Activated CD4-positive, CD25-positive, alpha-beta regulatory T cell treated with anti-CD3 and anti-CD28 coated beads, Interleukin-2, amount 50 U/mL, for 72 hours (primary cell): ENCODE data around the gene CWH43.
"Not testable (repeated sequence)": the region's sequence is repeated elsewhere in the genome, so short reads cannot be mapped to it uniquely, and the experiment has no call there.

ENCODE experiments used
- DNase-seq: peaks from one replicate; pipeline ENCODE4 v3.0.0; 2021

Gene CWH43

DNA sequence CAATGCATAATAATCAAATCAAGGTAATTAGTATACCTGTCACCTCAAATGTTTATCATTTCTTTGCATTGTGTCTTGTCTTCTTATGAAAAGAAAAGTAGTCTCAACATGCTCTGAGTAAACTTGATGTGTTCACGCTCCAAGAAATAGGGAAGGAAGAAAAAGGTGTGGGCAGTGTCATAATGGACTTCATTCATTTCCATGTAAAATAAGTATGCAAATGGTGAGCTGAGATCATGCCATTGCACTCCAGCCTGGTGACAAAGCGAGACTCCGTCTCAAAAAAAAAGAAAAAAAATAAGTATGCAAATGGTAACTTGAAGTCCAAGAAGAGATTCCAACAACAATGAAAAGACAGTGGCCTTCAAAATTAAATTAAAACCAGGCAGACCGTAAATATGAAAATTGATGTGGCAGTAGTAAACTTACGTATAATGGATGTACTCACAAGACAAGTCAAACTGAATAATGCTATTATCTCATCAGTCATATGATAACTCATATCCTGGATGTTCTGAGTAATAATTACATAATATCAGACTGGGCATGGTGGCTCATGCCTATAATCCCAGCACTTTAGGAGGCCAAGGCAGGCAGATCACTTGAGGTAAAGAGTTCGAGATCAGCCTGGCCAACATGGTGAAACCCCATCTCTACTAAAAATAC is 6.0 kb upstream of the CWH43 start:
- no peak for DNase-seq

DNA sequence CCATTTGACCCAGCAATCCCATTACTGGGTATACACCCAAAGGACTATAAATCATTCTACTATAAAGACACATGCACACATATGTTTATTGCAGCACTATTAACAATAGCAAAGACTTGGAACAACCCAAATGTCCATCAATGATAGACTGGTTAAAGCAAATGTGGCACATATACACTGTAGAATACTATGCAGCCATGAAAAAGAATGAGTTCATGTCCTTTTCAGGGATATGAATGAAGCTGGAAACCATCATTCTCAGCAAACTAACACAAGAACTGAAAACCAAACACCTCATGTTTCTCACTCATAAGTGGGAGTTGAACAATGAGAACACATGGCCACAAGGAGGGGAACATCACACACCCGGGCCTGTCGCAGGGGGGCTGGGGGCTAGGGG is 2.1 kb upstream of the CWH43 start:
- not testable (repeated sequence) for DNase-seq

DNA sequence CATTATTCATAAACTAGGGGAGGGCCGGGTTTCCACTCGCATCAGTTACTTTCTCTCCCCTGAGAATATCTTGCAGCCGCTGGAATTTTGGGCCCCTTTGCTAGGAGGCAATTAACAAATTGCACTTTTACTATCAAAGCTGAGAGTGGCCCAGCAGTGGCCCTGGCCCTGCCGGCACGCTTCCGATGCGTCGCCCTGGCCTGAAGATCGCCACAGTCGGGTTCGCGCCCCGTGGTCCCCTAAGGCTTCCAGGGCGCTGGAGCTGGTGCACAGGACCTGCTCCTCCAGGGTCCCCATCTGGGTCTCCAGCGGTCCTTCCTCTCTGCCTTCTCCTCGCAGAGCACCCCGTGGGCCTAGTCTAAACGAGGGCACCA is 486 bp upstream of the CWH43 start:
- no peak for DNase-seq

DNA sequence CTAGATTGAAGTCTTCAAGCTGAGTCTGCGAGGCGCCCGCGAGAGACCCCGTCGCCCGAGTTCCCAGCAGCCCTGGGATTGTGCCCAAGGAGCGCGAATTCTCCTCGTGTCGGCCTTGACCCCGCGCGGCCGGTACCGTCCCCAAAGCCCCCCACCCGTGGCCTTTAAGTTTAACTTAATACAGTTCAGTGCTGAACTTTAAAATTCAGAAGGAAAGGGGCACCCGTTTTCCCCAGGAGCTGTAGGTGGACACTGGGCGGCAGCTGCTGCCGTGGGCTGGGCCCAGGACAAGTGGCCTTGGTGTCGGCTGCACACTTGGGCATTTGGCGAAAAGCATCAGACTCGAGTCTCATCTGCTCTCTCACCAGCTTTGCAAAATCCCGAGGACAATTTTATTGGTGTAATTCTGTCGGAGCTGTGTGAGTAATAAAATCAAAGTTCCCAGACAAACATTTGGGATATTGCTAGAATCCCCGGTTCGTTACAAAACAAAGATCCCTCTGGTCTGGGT is 634 bp downstream of the CWH43 start:
- no peak for DNase-seq

DNA sequence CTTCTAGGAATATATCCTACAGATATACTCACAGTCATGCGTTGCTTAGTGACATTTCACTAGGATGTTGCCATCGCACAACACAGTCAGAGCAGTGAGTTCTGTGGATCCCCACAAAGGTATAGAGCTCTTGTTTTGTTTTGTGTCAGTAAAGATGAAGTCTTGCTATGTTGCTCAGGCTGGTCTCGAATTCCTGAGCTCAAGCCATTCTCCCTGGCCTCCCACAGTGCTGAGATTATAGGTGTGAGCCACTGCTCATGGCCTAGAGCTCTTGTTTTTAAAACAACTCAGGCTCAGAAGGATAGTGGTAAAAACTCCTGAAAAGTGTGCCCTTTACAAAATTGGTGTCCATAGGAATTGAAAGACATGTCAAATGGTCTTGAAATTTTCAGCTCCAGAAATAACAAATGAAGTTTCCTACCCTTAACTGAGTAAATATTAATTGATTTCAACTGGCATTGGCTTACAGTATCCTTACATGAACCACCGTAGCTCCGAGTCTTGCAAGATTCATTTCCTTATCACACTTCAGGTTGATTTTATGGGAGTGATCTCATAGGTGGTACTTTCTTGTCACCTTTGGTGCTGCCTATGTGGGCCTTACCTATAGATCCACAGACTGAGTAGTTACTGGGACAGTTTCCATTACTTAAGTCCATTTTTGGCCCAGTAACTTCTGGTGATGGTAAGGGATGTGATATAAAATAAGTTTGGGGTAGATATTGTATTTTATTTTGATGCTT is 3.6 kb downstream of the CWH43 start:
- no peak for DNase-seq

DNA sequence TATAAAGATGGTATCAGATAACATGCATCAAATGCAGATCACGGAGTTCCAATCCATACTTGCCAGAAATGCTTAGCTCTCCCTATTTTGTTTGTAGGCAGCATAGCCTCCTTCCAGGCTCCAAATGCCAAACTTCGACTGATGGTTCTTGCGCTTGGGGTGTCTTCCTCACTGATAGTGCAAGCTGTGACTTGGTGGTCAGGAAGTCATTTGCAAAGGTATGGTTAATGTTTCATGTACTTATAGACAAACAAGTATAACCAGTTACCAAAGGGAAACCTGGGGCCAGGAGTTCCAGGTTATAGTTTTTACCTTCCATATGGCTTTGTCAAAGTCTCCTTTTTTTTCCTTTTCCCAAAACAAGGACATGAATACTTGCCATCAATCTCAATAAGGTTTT is 5.3 kb downstream of the CWH43 start:
- DNase-seq: no peak

DNA sequence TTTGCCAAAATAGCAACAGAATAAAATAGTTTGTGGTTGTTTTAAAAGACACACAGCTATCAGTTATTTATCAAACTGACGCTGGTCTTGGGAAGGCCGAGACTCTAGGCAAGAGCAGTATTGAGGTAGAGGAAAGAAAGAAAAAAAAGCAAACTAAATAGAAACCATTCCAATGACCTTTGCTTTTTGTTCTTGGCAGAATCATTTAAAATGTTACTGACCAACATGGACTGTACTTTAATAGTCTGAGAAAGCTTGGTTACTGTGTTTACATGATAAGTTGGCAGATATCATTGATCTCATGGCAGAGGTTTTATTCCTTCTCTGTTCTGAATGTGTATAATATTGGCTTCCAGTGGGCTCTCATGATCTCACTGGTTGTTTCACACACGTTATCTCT is 11.9 kb downstream of the CWH43 start:
- no peak for DNase-seq

DNA sequence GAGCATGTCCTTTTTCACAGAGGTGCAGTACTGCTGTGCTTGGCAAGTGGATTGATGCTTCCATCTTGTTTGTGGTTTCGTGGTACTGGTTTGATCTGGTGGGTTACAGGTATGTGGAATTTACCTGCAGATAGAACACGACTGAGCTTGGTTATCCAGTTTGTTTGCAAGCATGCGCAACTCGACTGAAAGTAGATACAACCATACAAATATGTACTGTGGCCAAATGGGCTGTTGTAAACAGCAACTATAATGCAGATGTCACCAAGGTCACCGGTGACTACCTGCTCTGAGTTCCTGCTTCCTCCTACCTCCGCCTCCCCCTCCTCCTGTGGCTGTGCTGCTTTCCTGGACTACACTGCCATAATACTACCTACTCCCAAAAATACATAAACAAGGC is 12.4 kb downstream of the CWH43 start:
- no peak for DNase-seq

DNA sequence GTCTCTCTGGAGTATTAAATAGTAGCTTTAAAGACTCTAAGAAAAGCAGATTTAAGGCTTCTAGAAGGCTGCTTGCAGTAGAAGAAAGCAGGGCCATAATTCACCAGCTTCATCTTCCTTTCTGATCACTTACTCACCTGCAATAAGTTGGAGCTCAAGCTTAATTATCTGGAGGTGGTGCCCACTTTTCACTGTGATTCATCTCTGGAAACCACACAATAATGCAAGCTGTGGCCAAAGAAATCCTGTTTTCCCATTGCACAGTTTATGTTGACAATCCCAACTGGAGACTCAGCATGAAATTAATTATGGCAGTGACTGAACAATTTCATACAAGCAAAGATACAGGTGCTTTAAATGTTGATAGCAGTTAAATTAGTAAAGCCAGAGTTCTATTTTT is 14.7 kb downstream of the CWH43 start:
- DNase-seq: no peak

DNA sequence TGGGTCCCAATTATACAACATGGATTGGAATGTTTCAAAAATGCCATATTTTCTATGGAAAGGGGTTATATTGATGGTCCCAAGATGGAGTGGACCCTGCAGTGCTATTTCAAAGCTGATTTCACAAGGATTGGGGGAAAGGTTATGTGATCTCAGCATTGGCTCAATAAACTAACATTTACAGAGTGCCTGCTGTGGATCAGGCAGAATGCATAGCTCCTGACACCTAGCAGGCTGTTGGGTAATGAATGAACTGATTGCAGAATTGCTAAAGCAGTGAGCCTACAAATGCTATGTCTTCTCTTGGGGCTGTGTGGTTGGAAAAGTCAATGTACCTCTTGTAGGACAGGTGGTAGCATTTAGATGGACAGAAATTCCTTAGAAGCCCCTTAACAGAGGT is 16.9 kb downstream of the CWH43 start:
- no peak for DNase-seq

DNA sequence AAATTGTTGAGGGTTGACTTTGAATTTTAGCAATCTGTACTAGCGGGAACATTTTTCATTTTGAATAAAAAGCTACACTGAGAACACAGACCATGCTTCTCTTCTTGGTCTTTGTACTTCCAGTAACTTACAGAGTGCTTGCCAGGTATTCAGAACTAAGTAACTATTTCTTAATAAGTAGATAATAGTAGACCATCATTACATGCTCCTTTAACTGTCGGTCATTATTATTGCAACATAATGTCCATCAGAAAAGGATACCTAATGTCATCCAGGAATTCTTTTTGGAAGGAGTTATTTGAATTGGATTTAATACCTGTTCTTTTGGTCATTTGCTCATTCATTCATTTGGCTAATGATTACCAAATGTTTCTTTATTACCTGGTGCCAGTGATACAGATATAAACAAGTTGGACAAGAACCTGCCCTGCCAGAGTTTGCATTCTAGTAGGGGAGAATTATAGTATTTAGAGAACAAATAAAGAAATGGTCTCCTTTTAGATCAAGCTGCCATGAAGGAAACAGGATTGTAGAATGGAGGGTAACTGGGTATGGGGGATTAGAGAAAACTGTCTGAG is 32.7 kb downstream of the CWH43 start:
- no peak for DNase-seq

DNA sequence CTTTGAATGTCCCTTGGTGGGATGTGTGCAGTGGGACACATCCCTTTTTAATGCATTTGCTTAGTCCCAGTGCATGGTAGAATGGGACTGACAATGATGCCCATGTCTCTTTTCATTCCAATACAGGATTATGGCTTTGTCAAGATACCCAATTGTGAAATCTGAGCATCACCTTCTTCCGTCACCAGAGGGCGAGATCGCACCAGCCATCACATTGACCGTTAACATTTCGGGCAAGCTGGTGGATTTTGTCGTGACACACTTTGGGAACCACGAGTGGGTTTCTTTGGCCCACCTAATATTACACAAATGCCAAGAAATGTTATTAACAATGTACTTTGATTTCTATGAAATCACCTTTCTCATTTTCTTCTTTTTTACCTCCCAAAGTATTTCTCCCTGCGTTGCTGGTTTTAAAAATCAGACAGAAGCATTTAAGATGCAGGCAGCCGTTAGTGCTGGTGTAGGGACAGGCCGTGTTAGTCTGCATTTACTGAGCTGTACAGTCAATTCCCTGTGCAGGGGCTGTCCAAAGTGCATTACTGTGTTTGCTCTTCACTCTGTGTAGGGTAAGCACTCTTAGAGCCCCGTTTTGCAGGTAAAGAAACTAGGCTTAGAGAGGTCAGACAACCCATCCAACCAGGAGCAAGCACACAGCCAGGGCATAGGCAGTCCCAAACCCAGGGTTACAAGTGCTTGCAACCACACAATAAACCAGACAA is 46.5 kb downstream of the CWH43 start:
- DNase-seq: no peak

DNA sequence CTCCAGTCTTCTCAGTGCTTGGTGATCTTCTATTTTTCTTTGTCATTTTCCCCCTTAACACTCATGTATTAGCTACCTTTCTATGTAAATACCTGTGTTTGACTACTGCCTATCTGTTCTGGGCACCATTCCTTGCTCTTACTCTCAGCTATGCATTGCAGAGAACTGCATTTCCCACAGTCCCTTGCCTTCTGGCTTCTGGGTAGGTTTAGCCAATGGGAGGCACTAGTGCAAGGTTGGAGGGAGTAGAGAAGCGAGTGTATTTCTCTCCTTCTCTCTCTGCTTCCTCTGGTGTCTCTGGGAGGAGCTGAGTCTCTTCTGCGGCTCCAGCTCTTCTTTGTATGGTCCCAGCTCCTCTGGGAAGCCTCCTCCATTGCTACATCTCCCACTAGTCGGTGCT is 50.5 kb downstream of the CWH43 start:
- DNase-seq: no peak

DNA sequence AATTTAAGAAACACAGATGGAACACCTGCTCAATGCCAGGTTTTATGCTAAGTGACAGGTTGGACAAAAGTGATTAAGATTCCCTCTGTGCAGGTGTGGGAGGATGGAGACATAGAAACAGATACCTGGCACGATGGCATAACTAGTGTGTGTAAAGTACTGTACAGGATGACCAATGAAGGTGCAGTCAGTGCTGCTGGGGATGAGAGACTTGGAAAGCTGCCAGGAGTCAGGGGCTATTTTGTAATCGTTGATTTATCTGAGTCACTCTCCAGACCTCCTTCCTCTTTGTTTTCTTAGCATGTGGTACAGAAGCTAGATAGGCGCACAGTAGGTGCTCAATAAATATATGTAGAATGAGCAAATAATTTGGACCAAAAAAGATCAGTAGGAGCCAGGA is 58.2 kb downstream of the CWH43 start:
- no peak for DNase-seq

DNA sequence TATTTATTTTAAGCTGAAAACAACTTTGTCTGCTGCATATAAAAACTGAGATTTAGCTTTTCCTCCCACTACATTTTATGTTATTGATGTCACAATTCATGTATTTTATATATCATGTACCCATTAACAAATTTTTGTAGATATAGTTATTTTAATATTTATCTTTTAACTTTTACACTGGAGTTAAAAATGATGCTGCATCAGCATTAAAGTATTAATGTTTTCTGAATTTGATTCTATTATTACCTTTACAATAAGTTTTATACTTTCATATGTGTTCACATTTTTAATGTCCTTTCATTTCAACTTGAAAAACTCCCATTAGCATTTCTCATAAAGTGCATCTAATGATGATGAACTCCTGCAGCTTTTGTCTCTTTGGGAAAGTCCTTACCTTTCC is 72.2 kb downstream of the CWH43 start:
- no peak for DNase-seq

DNA sequence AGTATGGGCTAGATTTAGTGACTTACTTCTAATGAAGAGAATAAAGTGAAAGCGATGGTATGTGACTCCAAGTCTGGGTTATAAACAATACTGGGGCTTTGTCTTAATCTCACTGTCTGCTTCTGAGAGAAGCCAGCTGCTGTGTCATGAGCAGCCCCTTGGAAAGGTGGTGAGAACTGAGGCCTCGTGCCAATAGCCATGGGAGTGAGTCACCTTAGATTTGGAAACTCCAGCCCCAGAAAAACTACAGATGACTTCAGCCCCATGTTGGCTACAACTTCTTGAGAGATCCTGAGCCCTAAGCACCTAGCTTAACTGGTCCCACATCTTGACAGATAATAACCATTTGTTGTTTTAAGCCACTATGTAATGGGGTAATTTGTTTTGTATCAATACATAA is 77.6 kb downstream of the CWH43 start:
- DNase-seq: no peak

DNA sequence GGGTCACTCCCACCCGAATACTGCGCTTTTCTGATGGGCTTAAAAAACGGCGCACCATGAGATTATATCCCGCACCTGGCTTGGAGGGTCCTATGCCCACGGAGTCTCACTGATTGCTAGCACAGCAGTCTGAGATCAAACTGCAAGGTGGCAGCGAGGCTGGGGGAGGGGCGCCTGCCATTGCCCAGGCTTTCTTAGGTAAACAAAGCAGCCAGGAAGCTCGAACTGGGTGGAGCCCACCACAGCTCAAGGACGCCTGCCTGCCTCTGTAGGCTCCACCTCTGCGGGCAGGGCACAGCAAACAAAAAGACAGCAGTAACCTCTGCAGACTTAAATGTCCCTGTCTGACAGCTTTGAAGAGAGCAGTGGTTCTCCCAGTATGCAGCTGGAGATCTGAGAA is 86.1 kb downstream of the CWH43 start:
- not testable (repeated sequence) for DNase-seq

DNA sequence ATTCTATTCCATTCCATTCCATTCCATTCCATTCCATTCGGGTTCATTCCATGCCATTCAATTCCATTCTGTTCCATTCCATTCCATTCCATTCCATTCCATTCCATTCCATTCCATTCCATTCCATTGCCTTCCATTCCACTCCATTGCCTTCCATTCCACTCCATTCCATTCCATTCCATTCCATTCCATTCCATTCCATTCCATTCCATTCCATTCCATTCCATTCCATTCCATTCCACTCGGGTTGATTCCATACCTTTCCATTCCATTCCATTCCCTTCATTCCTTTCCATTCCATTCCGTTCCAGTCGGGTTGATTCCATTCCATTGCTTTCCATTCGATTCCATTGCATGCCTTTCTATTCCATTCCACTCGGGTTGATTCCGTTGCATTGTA is 105.8 kb downstream of the CWH43 start:
- DNase-seq: not testable (repeated sequence)

DNA sequence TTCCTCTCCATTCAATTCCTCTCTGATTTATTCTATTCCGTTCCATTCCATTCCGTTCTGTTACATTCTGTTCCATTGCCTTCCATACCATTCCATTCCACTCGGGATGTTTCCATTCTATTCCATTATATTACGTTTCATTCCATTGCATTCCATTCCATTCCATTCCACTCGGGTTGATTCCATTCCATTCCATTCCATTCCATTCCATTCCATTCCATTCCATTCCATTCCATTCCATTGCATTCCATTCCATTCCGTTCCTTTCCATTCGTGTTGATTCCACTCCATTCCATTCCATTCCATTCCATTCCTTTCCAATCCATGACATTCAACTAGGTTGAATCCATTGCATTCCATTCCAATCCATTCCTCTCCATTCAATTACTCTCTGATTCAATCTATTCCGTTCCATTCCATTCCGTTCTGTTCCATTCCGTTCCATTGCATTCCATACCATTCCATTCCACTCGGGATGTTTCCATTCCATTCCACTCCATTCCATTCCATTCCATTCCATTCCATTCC is 106.6 kb downstream of the CWH43 start:
- not testable (repeated sequence) for DNase-seq

DNA sequence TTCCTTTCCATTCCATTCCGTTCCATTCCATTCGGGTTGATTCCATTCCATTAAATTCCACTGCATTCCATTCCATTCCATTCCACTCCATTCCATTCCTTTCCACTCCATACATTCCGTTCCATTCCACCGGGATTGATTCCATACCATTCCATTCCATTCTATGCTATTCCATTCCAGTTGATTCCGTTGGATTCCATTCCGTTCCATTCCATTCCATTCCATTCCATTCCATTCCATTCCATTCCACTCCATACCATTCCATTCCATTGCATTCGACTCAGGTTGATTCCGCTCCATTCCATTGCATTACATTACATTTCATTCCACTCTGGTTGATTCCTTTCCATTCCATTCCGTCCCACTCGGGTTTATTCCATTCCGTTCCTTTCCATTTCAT is 110.1 kb downstream of the CWH43 start:
- DNase-seq: not testable (repeated sequence)

DNA sequence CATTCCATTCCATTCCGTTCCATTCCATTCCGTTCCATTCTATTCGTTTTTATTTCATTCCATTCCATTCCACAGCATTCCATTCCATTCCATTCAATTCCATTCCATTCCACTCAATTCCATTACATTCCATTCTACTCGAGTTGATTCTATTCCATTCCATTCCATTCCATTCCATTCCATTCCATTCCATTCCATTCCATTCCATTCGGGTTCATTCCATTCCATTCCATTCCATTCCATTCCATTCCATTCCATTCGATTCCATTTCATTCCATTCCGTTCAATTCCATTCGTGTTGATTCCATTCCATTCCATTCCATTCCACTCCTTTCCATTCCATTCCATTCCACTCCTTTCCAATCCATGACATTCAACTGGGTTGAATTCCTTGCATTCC is 110.6 kb downstream of the CWH43 start:
- DNase-seq: not testable (repeated sequence)

DNA sequence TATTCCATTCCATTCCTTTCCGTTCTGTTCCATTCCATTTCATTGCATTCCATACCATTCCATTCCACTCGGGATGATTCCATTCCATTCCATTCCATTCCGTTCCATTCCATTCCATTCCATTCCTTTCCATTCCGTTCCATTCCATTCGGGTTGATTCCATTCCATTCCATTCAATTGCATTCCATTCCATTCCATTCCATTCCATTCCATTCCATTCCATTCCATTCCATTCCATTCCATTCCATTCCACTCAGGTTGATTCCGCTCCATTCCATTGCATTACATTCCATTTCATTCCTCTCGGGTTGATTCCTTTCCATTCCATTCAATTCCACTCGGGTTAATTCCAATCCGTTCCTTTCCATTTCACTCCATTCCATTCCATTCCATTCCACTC is 111.0 kb downstream of the CWH43 start:
- not testable (repeated sequence) for DNase-seq

DNA sequence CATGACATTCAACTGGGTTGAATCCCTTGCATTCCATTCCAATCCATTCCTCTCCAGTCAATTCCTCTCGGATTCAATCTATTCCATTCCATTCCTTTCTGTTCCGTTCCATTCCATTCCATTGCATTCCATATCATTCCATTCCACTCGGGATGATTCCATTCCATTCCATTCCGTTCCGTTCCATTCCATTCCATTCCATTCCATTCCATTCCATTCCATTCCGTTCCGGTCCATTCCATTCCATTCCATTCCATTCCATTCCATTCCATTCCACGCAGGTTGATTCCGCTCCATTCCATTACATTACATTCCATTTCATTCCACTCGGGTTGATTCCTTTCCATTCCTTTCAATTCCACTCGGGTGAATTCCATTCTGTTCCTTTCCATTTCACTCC is 111.4 kb downstream of the CWH43 start:
- DNase-seq: not testable (repeated sequence)
